Psoas muscle (tissue), 8 donors: ENCODE data around the gene SLC7A5. TPM values are rescaled to one million over a fixed set of nuclear protein-coding genes. Genes with fewer than 3 reads are reported as not detected.

ENCODE experiments used
- ATAC-seq, 4 donors: fragments of 200-7000 bp; cut with Tn5 transposase; one replicate each; pipeline ENCODE4 v1.9.1; 2020; ENCODE audit warnings: moderate library complexity in 3 of 4, mild to moderate bottlenecking in 2 of 4
- DNase-seq, 2 donors: peaks; one replicate each; pipeline ENCODE4 v3.0.0-alpha.2; 2020
- H3K27ac ChIP-seq: fragments of 200-600 bp; one replicate; pipeline ENCODE4 v1.8.0; 2022
- H3K27me3 ChIP-seq, 3 donors: fragments of 200-600 bp in 1 of 3; one replicate each; pipeline versions ENCODE4 v1.6.1 to v1.8.0; 2013 to 2022; ENCODE audit warnings: low read length in 2 of 3, mild to moderate bottlenecking in 2 of 3, moderate library complexity in 1 of 3; ENCODE audit not compliant: insufficient read depth in 3 of 3
- H3K36me3 ChIP-seq, 2 donors: fragments of 200-600 bp in 1 of 2; one replicate each; pipeline versions ENCODE4 v1.6.1 to v1.8.0; 2013 to 2022; ENCODE audit warnings: low read depth in 1 of 2, mild to moderate bottlenecking in 1 of 2, moderate library complexity in 1 of 2; ENCODE audit not compliant: insufficient read depth in 1 of 2
- H3K4me1 ChIP-seq: fragments of 200-600 bp; one replicate; pipeline ENCODE4 v1.8.0; 2022
- H3K4me3 ChIP-seq: fragments of 200-600 bp; one replicate; pipeline ENCODE4 v1.8.0; 2022; ENCODE audit warnings: mild to moderate bottlenecking
- H3K9me3 ChIP-seq: fragments of 200-600 bp; one replicate; pipeline ENCODE4 v1.8.0; 2022
- WGBS, 3 donors: extraction: QIAGEN DNeasy Blood & Tissue Kit; methylation state at CpG; one replicate each; pipeline versions ENCODE4 v1.1.6 to v1.1.7; 2013; 5-methylcytosine and 5-hydroxymethylcytosine counted together
- intact Hi-C, 2 donors: fragments of 100-400 bp; cut with DNase I; formaldehyde crosslinking; loops; one replicate each; pipeline versions ENCODE4 v1.11.0 to v1.14.2; 2022
- polyA plus RNA-seq, 3 donors: library from polyadenylated mRNA; stranded (reverse); fragments of 200-250 nt; gene quantifications; one replicate each; pipeline ENCODE4 v1.2.3, GENCODE V29; 2013
- total RNA-seq, 4 donors: library from RNA; stranded (reverse); fragmentation: NEBNext Ultra II Directional in 2 of 4; extraction: Animal tissue kit (Norgen Biotek cat#: 25700) in 2 of 4; gene quantifications; one replicate each; pipeline versions ENCODE4 v1.2.1 to v1.2.4, GENCODE V29; 2021 to 2023
- TF ChIP-seq, protein P1 (sequence below): fragments of 200-600 bp; IDR thresholded peaks from one replicate; pipeline ENCODE4 v1.8.0; 2022; ENCODE audit warnings: antibody characterized with exemption
- donor health status: healthy with polysubstance abuse.
- donor health status: DM: no; HTN: no; CAD: no; lungs with moderate emphysema.
- donor health status: Bipolar disorder and iron deficiency.
- donor health status: healthy.
- donor health status: DM: yes; HTN: yes; CAD: no.
- donor health status: DM: no; HTN: no; CAD: no.
- donor health status: DM: no; HTN: no; CAD: no.
- donor health status: DM: yes; HTN: yes; CAD: no.

Gene SLC7A5
- total and polyA plus RNA-seq, 7 donors = 9.8 to 63.6 (median 20.2) TPM

DNA sequence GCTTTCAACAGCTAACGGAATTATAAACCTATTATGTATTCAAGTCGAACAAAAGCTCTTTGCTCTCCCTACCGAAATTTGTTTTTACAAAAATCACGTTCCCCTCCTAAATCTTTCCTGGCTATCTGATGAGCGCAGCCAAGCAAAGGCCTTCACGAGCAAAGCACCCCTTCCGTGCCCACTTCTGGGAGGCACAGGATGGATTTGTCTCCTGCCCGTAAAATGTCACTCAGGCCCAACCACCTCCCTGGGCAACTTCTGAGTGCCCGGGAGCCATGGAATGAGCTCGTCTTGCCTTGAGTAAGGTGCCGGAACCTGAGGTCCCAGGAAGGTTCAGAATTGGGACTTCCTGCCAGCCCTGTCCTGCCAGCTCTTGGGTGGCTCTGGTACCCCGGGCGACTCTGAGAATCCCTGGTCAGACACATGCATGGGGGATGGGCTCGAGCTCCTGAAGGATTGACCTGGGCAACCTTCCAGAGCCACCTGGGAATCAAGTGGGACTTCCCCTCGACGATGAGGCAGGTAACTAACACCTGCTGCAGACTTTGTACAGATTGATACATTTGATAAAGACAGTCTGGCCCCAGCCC is 19.8 kb downstream of the SLC7A5 start:
- Histone ChIP-seq H3K9me3 (no peaks in the 10 kb centered on the region), H3K4me1 (peaks cover 88% of the 10 kb centered on the region), H3K4me3 (no peak overlapping the region), H3K36me3 (peaks cover 0 to 23% of the 10 kb centered on the region in 2 donors), H3K27me3 (no peaks in the 10 kb centered on the region), H3K27ac (peak overlapping the region; percentile 81)
- TF ChIP-seq, protein P1, sequence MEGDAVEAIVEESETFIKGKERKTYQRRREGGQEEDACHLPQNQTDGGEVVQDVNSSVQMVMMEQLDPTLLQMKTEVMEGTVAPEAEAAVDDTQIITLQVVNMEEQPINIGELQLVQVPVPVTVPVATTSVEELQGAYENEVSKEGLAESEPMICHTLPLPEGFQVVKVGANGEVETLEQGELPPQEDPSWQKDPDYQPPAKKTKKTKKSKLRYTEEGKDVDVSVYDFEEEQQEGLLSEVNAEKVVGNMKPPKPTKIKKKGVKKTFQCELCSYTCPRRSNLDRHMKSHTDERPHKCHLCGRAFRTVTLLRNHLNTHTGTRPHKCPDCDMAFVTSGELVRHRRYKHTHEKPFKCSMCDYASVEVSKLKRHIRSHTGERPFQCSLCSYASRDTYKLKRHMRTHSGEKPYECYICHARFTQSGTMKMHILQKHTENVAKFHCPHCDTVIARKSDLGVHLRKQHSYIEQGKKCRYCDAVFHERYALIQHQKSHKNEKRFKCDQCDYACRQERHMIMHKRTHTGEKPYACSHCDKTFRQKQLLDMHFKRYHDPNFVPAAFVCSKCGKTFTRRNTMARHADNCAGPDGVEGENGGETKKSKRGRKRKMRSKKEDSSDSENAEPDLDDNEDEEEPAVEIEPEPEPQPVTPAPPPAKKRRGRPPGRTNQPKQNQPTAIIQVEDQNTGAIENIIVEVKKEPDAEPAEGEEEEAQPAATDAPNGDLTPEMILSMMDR = no peak
- intact Hi-C loops = loop anchor here in 1 of 2 donors (10.0 kb wide), 1 partner anchor 55 kb away; no protein-coding TSS in a partner anchor
- WGBS, 3 donors = 49 to 70% (median 53%) methylated on average over 16 of the region's 16 CpGs
- peak in 1 of 2 donors; percentile 46 for DNase-seq
- ATAC-seq = no peak

DNA sequence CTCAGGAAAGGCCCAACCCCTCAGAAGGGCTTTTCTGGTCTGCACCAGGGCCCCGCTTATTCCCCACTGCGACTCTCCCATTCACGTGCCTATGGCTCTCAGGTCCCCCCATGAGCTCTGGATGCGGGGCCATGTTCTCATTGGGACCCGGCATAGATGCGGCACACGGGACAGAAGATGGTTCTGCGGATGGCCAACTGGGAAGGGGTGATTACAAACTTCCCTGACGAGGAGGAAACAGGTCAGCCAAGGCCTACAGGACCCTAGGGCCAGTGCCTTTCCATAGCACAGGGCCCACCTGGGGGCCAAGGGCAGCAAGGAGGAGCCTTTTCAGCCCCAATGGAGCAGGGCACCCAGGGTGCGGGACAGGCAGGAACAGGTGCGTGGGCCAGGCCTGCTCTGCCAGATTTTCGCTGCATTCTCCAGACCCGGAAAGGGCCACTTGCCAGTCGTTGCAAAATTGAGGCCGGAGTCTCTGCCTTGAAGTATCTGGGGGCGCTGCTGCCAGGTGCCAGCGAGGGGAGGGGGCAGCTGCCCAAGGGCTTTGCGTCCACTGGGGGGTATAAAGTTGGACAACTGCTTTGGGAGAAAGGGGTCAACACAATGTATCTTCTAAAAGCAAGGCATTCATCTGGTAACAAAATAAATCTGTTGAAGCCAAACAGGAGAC is 20.5 kb downstream of the SLC7A5 start:
- H3K4me1 ChIP-seq = peaks cover 81% of the 10 kb centered on the region
- WGBS, 3 donors = 42 to 54% (median 44%) methylated on average over 18 of the region's 18 CpGs
- peak in 1 of 2 donors; percentile 73 for DNase-seq
- H3K36me3 ChIP-seq = peaks cover 0 to 23% of the 10 kb centered on the region in 2 donors
- H3K4me3 ChIP-seq = no peak overlapping the region
- TF ChIP-seq, protein P1 = no peak
- peak overlapping the region; percentile 81 for H3K27ac ChIP-seq
- H3K27me3 ChIP-seq = no peaks in the 10 kb centered on the region
- H3K9me3 ChIP-seq = no peaks in the 10 kb centered on the region
- ATAC-seq = no peak
- intact Hi-C loops = no loop called here

DNA sequence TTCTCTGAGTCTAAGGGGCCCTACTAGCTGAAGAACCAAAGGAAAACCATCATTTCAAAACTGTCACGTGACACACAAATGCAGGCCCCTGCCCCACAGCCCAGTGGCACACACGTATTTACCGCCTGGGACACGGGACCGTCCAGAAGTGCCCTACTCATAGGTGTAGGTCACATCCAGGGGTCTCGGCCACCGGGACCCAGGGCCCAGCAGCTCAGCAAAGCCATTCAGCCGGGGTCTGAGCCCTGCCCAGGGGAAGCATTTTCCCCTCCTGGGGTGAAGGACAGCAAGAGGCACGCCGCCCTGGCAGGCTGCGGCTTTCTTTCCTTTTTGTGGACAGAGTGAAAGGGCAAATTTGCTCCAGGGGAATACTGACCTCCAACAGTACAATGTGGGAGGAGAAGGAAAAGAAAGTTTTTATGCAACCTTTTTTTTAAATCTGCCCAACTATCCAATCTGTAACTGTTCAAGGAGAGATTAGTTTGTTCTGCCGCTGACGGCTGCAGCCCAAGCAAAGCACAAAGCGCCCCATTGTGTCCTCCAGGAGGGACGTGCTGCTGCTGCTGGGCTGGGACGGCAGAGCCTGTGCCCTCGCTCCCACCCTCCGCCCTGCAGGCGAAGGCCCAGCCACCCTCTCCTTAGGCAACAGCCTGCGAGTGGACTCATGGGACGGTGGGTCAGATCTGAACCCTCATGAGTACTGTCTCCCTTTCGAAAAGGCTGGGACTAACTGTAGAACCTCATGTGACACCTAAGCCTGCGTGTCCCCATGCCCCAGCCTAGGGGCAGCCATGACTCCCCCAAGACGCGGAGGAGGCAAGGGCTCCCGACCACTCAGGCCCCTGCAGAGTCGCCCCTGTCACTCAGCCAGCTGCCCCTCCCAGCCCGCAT is 21.3 kb downstream of the SLC7A5 start:
- DNase-seq (peak in 1 of 2 donors; percentile 43), ATAC-seq (no peak)
- intact Hi-C loops = no loop called here
- Histone ChIP-seq H3K4me3 (no peak overlapping the region), H3K27ac (peak overlapping the region; percentile 81), H3K4me1 (peaks cover 80% of the 10 kb centered on the region), H3K27me3 (no peaks in the 10 kb centered on the region), H3K36me3 (peaks cover 0 to 25% of the 10 kb centered on the region in 2 donors), H3K9me3 (no peaks in the 10 kb centered on the region)
- TF ChIP-seq, protein P1 = no peak
- 59 to 76% (median 62%) methylated on average over 26 to 28 of the region's 28 CpGs for WGBS, 3 donors

DNA sequence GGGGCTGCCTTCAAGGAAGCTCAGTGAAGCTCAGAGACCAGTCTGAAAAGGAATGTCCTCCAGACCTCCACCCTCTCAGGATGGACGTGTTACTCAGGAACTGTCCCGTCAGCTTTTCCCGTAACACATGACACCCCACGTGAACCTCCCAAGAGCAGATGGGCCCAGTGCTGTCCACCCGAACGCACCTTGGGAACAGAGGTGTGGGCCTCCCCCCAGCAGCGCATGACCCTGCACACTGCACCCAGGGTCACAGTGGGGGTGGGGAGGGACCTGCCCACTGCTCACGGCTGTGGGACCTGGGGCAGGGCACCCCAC is 21.9 kb downstream of the SLC7A5 start:
- no peak overlapping the region for H3K4me3 ChIP-seq
- peak overlapping the region; percentile 81 for H3K27ac ChIP-seq
- ATAC-seq (no peak), DNase-seq (no peak)
- H3K27me3 ChIP-seq = no peaks in the 10 kb centered on the region
- WGBS, 3 donors = 45 to 78% (median 59%) methylated on average over 8 of the region's 8 CpGs
- no peaks in the 10 kb centered on the region for H3K9me3 ChIP-seq
- TF ChIP-seq, protein P1 = no peak
- peaks cover 0 to 31% of the 10 kb centered on the region in 2 donors for H3K36me3 ChIP-seq
- peaks cover 76% of the 10 kb centered on the region for H3K4me1 ChIP-seq
- intact Hi-C loops = no loop called here
